NCI-H2196 treated with DMSO at 0.1 percent for 48 hours (cell line): ENCODE measurements around the gene PLSCR2.
"Not testable (repeated sequence)": the region's sequence is repeated elsewhere in the genome, so short reads cannot be mapped to it uniquely, and the experiment has no call there.

ENCODE experiments used
- DNase-seq: peaks from one replicate; lab custom pipeline; 2025; ENCODE audit not compliant: unreplicated experiment; lab: John Stamatoyannopoulos, UW

The PLSCR2 gene

GRCh38 chr3:146421819-146422759 is 47.3 kb downstream of the PLSCR2 start:
- no peak for DNase-seq

- DNase-seq = no peak
These were observed 53.0 kb downstream of the PLSCR2 start for GRCh38 chr3:146416366-146416765.

GRCh38 chr3:146414010-146414409 is 55.4 kb downstream of the PLSCR2 start:
- no peak for DNase-seq

- not testable (repeated sequence) for DNase-seq
These were observed 56.6 kb downstream of the PLSCR2 start for GRCh38 chr3:146412711-146413110.

- DNase-seq = no peak
These were observed 61.4 kb downstream of the PLSCR2 start for GRCh38 chr3:146407956-146408355.

GRCh38 chr3:146404436-146404835 is 64.9 kb downstream of the PLSCR2 start:
- no peak for DNase-seq

GRCh38 chr3:146403792-146404191 is 65.6 kb downstream of the PLSCR2 start:
- no peak for DNase-seq

- DNase-seq = no peak
These were observed 72.6 kb downstream of the PLSCR2 start for GRCh38 chr3:146396792-146397191.

- DNase-seq = no peak
These were observed 74.2 kb downstream of the PLSCR2 start for GRCh38 chr3:146395164-146395563.

- no peak for DNase-seq
These were observed 78.4 kb downstream of the PLSCR2 start for GRCh38 chr3:146390957-146391356.

GRCh38 chr3:146390006-146390772 is 79.2 kb downstream of the PLSCR2 start:
- no peak for DNase-seq

GRCh38 chr3:146387566-146387965 is 81.8 kb downstream of the PLSCR2 start:
- DNase-seq = no peak

GRCh38 chr3:146386936-146387335 is 82.4 kb downstream of the PLSCR2 start:
- DNase-seq = no peak

GRCh38 chr3:146384786-146385185 is 84.6 kb downstream of the PLSCR2 start:
- DNase-seq = no peak
